K562 (cell line): ENCODE data around the gene AIG1. TPM values are rescaled to one million over a fixed set of nuclear protein-coding genes. Genes with fewer than 3 reads are reported as not detected.

Experiments used
- ATAC-seq: fragments of 200-7000 bp; cut with Tn5 transposase; 3 replicates; pipeline ENCODE4 v1.9.1; 2020; ENCODE audit warnings: moderate library complexity
- BruUV-seq: library from RNA; stranded (reverse); fragments of 400-500 nt; replicated peaks from 2 replicates; lab custom pipeline; 2021; lab: Mats Ljungman, UMichigan
- CTCF ChIA-PET: fragments of 300-600 bp; formaldehyde crosslinking; extraction: SDS; loops from one replicate; lab custom pipeline; 2021; ENCODE audit warnings: low intra/inter-chr PET ratio; lab: Yijun Ruan, JAX
- POLR2A ChIA-PET: fragments of 300-600, 350-650 bp; sonication (Branson Sonifier 250); formaldehyde crosslinking; extraction: SDS; loops from one replicate; lab custom pipeline; 2021; ENCODE audit warnings: antibody characterized with exemption, inconsistent platforms; lab: Yijun Ruan, JAX
- DNase-seq, 4 experiments: peaks; one replicate each; pipeline versions ENCODE4 v3.0.0 to v3.0.0-alpha.2; 2011 to 2018; ENCODE audit warnings: low spot score in 3 of 4, mixed read lengths in 3 of 4; ENCODE audit errors: extremely low read depth in 1 of 4
- FAIRE-seq: peaks from 2 replicates; lab custom pipeline; 2011; peaks lifted over from hg19 to GRCh38; lab: Jason Lieb, UNC
- H2AFZ ChIP-seq: 2 replicates; pipeline ENCODE4 v1.6.0; 2011; ENCODE audit warnings: low read depth, low read length, control low read depth, inconsistent platforms
- H3K27ac ChIP-seq: fragments of 200-600 bp; 3 replicates; pipeline ENCODE4 v1.8.0; 2011; ENCODE audit warnings: low read depth, mild to moderate bottlenecking, control low read depth, inconsistent platforms, low read length, moderate library complexity, mixed read lengths; ENCODE audit errors: extremely low read depth
- H3K27me3 ChIP-seq, 2 experiments: fragments of 300-600 bp in 1 of 2; 2 replicates in 1 of 2; 3 replicates in 1 of 2; pipeline versions ENCODE4 v1.6.0 to v1.8.0; 2011; ENCODE audit warnings: inconsistent platforms in 2 of 2, low read length in 2 of 2, mild to moderate bottlenecking in 1 of 2, mixed read lengths in 1 of 2, moderate library complexity in 1 of 2; ENCODE audit not compliant: control insufficient read depth in 2 of 2, insufficient read depth in 2 of 2
- H3K36me3 ChIP-seq: fragments of 300-600 bp; 3 replicates; pipeline ENCODE4 v1.8.0; 2011; ENCODE audit warnings: mild to moderate bottlenecking, low read length, inconsistent platforms; ENCODE audit not compliant: control insufficient read depth, insufficient read depth
- H3K4me1 ChIP-seq, 2 experiments: fragments of 200-600 bp in 1 of 2; replicated peaks in 1 of 2; 2 replicates in 1 of 2; 3 replicates in 1 of 2; pipeline versions ENCODE4 v1.5.1 to v1.8.0; 2011; ENCODE audit warnings: inconsistent platforms in 2 of 2, low read length in 2 of 2, mild to moderate bottlenecking in 1 of 2, mixed read lengths in 1 of 2, moderate library complexity in 1 of 2; ENCODE audit not compliant: control insufficient read depth in 2 of 2, insufficient read depth in 2 of 2
- H3K4me2 ChIP-seq: 2 replicates; pipeline ENCODE4 v1.6.1; 2011; ENCODE audit warnings: low read length, control low read depth, inconsistent platforms, mixed read lengths; ENCODE audit not compliant: insufficient read depth
- H3K4me3 ChIP-seq: fragments of 200-600 bp; sonication (generic), shearing (Covaris generic); 2 replicates; pipeline ENCODE4 v1.5.1; 2016; ENCODE audit warnings: control low read depth, inconsistent platforms
- H3K79me2 ChIP-seq: fragments of 200-600 bp; 3 replicates; pipeline ENCODE4 v1.8.0; 2011; ENCODE audit warnings: low read length, inconsistent platforms; ENCODE audit not compliant: control insufficient read depth, insufficient read depth
- H3K9ac ChIP-seq, 2 experiments: 2 replicates each; pipeline versions ENCODE4 v1.6.0 to v1.6.1; 2011; ENCODE audit warnings: low read depth in 2 of 2, low read length in 2 of 2, control low read depth in 1 of 2, inconsistent platforms in 1 of 2, mild to moderate bottlenecking in 1 of 2, mixed read lengths in 1 of 2; ENCODE audit not compliant: insufficient read depth in 1 of 2
- H3K9me1 ChIP-seq: one replicate; pipeline ENCODE4 v1.6.0; 2011; ENCODE audit warnings: inconsistent platforms, mild to moderate bottlenecking, low read length, moderate library complexity; ENCODE audit not compliant: control insufficient read depth, insufficient read depth
- H3K9me3 ChIP-seq: replicated peaks from 2 replicates; pipeline ENCODE4 v1.5.1; 2011; ENCODE audit warnings: low read depth, low read length, inconsistent platforms; ENCODE audit not compliant: control insufficient read depth, insufficient read depth
- H4K20me1 ChIP-seq: replicated peaks from 2 replicates; pipeline ENCODE4 v1.6.1; 2011; ENCODE audit warnings: low read length, inconsistent platforms, mixed read lengths; ENCODE audit not compliant: control insufficient read depth, insufficient read depth
- CREB1 ChIP-seq, 2 experiments: sonication (generic) in 1 of 2; formaldehyde crosslinking in 1 of 2; IDR thresholded peaks; 2 replicates each; pipeline versions ENCODE4 v1.6.1 to v1.8.0; 2012 to 2022; ENCODE audit warnings: inconsistent platforms in 1 of 2, mild to moderate bottlenecking in 1 of 2, missing genetic modification reagents in 1 of 2, moderate library complexity in 1 of 2
- ESRRA ChIP-seq: fragments of 450-650 bp; IDR thresholded peaks from 2 replicates; pipeline ENCODE4 v1.6.1; 2014; ENCODE audit warnings: low read depth, mild to moderate bottlenecking, moderate library complexity, borderline replicate concordance
- HEY1 ChIP-seq: fragments of 250-450 bp; sonication (Bioruptor Pico); IDR thresholded peaks from 2 replicates; pipeline ENCODE4 v1.5.0; 2020; ENCODE audit warnings: mild to moderate bottlenecking, moderate library complexity, borderline replicate concordance
- HNRNPK ChIP-seq: fragments of 200-400 bp; formaldehyde crosslinking; IDR thresholded peaks from one replicate; pipeline ENCODE4 v1.6.1; 2018; ENCODE audit warnings: mild to moderate bottlenecking, low read depth, low read length; ENCODE audit not compliant: poor library complexity, severe bottlenecking
- KDM5B ChIP-seq: fragments of 200-600 bp; sonication (generic); IDR thresholded peaks from 2 replicates; pipeline ENCODE4 v1.6.1; 2012; ENCODE audit warnings: low read depth, mild to moderate bottlenecking, moderate library complexity, low read length, control low read depth, inconsistent platforms; ENCODE audit not compliant: insufficient replicate concordance
- MAFK ChIP-seq: IDR thresholded peaks from 2 replicates; pipeline ENCODE4 v1.6.1; 2011; ENCODE audit warnings: low read length, improper control_type of control experiment
- TCF3 ChIP-seq: sonication (generic); formaldehyde crosslinking; IDR thresholded peaks from 2 replicates; pipeline ENCODE4 v1.4.0; 2020; ENCODE audit warnings: mild to moderate bottlenecking, missing genetic modification reagents
- ZEB2 ChIP-seq: fragments of 450-650 bp; IDR thresholded peaks from 2 replicates; pipeline ENCODE4 v1.6.1; 2016
- ZNF134 ChIP-seq: fragments of 250-450 bp; sonication (Bioruptor Pico); conservative IDR thresholded peaks from 2 replicates; pipeline ENCODE4 v1.4.0; 2020
- ZNF584 ChIP-seq: fragments of 200-800 bp; sonication (Bioruptor generic); IDR thresholded peaks from 2 replicates; pipeline ENCODE4 v1.6.1; 2016; ENCODE audit warnings: low read depth, mild to moderate bottlenecking, missing genetic modification characterization, missing compliant biosample characterization
- WGBS: fragments of 100-300 bp; shearing (Covaris generic); methylation state at CpG from one replicate; pipeline ENCODE4 v1.1.6; 2016; ENCODE audit warnings: low coverage, mixed read lengths; ENCODE audit not compliant: insufficient coverage; ENCODE audit errors: missing lambda C conversion rate; 5-methylcytosine and 5-hydroxymethylcytosine counted together
- in situ Hi-C: fragments of 300-500 bp; cut with MboI; formaldehyde crosslinking; loops from 4 replicates; pipeline ENCODE4 v1.15.0; 2018; ENCODE audit warnings: inconsistent platforms, mixed read lengths
- intact Hi-C: fragments of 100-400 bp; cut with micrococcal nuclease; formaldehyde crosslinking; loops from 2 replicates; pipeline ENCODE4 v1.14.2; 2022
- polyA plus RNA-seq, 8 experiments: library from polyadenylated mRNA; depleted of rRNA in 4 of 8; stranded (reverse) in 5 of 8; unstranded in 3 of 8; fragments of >200 nt; fragmentation: Nextera tagmentation in 2 of 8; fragmentation: Illumina TruSeq in 1 of 8; extraction: Ambion mirVana in 2 of 8; extraction: Trizol in 1 of 8; gene quantifications; 2 replicates each; pipeline versions ENCODE4 v1.2.1 to v1.2.3, GENCODE V29; 2011 to 2014; ENCODE audit warnings: inconsistent platforms in 1 of 8, missing spikeins in 1 of 8
- total RNA-seq, 7 experiments: library from RNA; depleted of rRNA in 6 of 7; stranded (reverse); fragments of >200 nt in 6 of 7; fragmentation: Illumina TruSeq in 2 of 7; extraction: Trizol in 2 of 7; gene quantifications; 2 replicates each; pipeline versions ENCODE4 v1.2.1 to v1.2.3, GENCODE V29; 2011 to 2021; ENCODE audit warnings: low replicate concordance in 1 of 7
- TF ChIP-seq, protein P1 (sequence below): sonication (generic); formaldehyde crosslinking; IDR thresholded peaks from 2 replicates; pipeline ENCODE4 v1.8.0; 2022; ENCODE audit warnings: mild to moderate bottlenecking, missing genetic modification reagents
- TF ChIP-seq, protein P2 (sequence below): fragments of 250-450 bp; sonication (Bioruptor Pico); IDR thresholded peaks from 2 replicates; pipeline ENCODE4 v1.8.0; 2022; ENCODE audit warnings: inconsistent platforms
- TF ChIP-seq, protein P3 (sequence below), 2 experiments: IDR thresholded peaks; 2 replicates each; pipeline ENCODE4 v1.6.1; 2012; ENCODE audit warnings: improper control_type of control experiment in 2 of 2, low read depth in 2 of 2, low read length in 2 of 2, borderline replicate concordance in 1 of 2

AIG1 gene
- total and polyA plus RNA-seq, 9 of the 15 experiments (the other 6 are each of a cell fraction or from before 2014, with no cell fraction given): 74.8 to 333 (median 127) TPM

DNA sequence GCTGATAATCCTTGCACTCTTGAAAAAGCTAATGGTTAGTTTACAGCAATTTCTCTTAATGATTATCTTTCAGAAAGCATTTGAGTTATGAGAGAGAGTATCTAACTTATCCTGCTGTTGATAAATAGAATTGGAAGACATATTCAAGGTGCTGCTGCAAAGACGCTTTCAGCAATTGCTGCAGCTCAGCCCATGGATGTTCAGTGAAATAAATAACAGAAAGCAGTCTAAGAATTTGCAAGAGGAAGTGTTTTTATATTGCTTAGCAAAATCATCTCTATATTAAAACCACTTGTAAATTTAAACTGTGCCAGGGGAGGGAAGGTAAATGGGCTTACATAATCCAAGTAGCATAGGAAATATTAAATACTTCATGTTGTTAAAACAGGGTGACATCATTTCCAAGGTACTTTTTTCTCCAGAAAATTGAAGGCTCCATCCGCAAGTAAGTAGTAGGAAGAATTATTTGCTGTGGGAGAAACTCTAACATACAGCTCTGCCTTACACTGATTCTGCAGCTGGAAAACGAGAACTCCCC lies 201.3 kb downstream of the AIG1 start:
- H3K27ac ChIP-seq: no peak overlapping the region
- DNase-seq (no peak), FAIRE-seq (no peak), ATAC-seq (no peak)
- H3K36me3 ChIP-seq: peaks cover 14% of the 10 kb centered on the region; the same call in 1 of the 3 replicates
- H3K9me3 ChIP-seq: peaks cover 3% of the 10 kb centered on the region
- H3K79me2 ChIP-seq: no peaks in the 10 kb centered on the region
- intact Hi-C loops: no loop called here
- no peaks in the 10 kb centered on the region for H3K9me1 ChIP-seq
- in situ Hi-C loops: no loop called here
- H3K4me3 ChIP-seq: no peak overlapping the region
- H4K20me1 ChIP-seq: no peaks in the 10 kb centered on the region
- no peak overlapping the region for H3K4me2 ChIP-seq
- H3K27me3 ChIP-seq: no peaks in the 10 kb centered on the region
- no peaks in the 10 kb centered on the region for H3K4me1 ChIP-seq
- CTCF ChIA-PET: no interaction called here
- H3K9ac ChIP-seq: no peak overlapping the region
- TF ChIP-seq, protein P1, sequence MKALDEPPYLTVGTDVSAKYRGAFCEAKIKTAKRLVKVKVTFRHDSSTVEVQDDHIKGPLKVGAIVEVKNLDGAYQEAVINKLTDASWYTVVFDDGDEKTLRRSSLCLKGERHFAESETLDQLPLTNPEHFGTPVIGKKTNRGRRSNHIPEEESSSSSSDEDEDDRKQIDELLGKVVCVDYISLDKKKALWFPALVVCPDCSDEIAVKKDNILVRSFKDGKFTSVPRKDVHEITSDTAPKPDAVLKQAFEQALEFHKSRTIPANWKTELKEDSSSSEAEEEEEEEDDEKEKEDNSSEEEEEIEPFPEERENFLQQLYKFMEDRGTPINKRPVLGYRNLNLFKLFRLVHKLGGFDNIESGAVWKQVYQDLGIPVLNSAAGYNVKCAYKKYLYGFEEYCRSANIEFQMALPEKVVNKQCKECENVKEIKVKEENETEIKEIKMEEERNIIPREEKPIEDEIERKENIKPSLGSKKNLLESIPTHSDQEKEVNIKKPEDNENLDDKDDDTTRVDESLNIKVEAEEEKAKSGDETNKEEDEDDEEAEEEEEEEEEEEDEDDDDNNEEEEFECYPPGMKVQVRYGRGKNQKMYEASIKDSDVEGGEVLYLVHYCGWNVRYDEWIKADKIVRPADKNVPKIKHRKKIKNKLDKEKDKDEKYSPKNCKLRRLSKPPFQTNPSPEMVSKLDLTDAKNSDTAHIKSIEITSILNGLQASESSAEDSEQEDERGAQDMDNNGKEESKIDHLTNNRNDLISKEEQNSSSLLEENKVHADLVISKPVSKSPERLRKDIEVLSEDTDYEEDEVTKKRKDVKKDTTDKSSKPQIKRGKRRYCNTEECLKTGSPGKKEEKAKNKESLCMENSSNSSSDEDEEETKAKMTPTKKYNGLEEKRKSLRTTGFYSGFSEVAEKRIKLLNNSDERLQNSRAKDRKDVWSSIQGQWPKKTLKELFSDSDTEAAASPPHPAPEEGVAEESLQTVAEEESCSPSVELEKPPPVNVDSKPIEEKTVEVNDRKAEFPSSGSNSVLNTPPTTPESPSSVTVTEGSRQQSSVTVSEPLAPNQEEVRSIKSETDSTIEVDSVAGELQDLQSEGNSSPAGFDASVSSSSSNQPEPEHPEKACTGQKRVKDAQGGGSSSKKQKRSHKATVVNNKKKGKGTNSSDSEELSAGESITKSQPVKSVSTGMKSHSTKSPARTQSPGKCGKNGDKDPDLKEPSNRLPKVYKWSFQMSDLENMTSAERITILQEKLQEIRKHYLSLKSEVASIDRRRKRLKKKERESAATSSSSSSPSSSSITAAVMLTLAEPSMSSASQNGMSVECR (CRISPR knock-in tag): no peak
- TF ChIP-seq TCF3 (no peak), CREB1 (IDR thresholded peaks at IDR 0.05) (no peak), CREB1 (CRISPR knock-in tag; IDR thresholded peaks at IDR 0.05) (no peak), HNRNPK (no peak), ZNF134 (CRISPR knock-in tag) (no peak), MAFK (no peak), ZNF584 (CRISPR knock-in tag) (no peak), KDM5B (no peak), HEY1 (CRISPR knock-in tag) (no peak), ZEB2 (no peak), ESRRA (no peak)
- TF ChIP-seq, protein P2, sequence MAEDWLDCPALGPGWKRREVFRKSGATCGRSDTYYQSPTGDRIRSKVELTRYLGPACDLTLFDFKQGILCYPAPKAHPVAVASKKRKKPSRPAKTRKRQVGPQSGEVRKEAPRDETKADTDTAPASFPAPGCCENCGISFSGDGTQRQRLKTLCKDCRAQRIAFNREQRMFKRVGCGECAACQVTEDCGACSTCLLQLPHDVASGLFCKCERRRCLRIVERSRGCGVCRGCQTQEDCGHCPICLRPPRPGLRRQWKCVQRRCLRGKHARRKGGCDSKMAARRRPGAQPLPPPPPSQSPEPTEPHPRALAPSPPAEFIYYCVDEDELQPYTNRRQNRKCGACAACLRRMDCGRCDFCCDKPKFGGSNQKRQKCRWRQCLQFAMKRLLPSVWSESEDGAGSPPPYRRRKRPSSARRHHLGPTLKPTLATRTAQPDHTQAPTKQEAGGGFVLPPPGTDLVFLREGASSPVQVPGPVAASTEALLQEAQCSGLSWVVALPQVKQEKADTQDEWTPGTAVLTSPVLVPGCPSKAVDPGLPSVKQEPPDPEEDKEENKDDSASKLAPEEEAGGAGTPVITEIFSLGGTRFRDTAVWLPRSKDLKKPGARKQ (CRISPR knock-in tag): no peak
- TF ChIP-seq, protein P3, sequence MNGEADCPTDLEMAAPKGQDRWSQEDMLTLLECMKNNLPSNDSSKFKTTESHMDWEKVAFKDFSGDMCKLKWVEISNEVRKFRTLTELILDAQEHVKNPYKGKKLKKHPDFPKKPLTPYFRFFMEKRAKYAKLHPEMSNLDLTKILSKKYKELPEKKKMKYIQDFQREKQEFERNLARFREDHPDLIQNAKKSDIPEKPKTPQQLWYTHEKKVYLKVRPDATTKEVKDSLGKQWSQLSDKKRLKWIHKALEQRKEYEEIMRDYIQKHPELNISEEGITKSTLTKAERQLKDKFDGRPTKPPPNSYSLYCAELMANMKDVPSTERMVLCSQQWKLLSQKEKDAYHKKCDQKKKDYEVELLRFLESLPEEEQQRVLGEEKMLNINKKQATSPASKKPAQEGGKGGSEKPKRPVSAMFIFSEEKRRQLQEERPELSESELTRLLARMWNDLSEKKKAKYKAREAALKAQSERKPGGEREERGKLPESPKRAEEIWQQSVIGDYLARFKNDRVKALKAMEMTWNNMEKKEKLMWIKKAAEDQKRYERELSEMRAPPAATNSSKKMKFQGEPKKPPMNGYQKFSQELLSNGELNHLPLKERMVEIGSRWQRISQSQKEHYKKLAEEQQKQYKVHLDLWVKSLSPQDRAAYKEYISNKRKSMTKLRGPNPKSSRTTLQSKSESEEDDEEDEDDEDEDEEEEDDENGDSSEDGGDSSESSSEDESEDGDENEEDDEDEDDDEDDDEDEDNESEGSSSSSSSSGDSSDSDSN (IDR thresholded peaks at IDR 0.05; ENCODE audit: borderline replicate concordance in 1 of 2, low read depth in 2 of 2, low read length in 2 of 2): no peak
- BruUV-seq: no TSS peak
- 68% methylated on average over 3 of the region's 3 CpGs for WGBS
- POLR2A ChIA-PET: interaction anchor here (0.7 kb wide), 1 partner anchor 103 kb away, joined by 4 read pairs; no protein-coding TSS in a partner anchor
- H2AFZ ChIP-seq: no peak overlapping the region
